HG03565 (cell line): Measurements from ENCODE around the gene PRMT7.

ENCODE experiments used
- ATAC-seq: cut with Tn5 transposase; IDR thresholded peaks from one replicate; pipeline ENCODE4 v1.9.1; 2021; ENCODE audit warnings: mild to moderate bottlenecking, moderate library complexity; ENCODE audit not compliant: unreplicated experiment

PRMT7 gene

GRCh38 chr16:68345958-68346635, 35.3 kb downstream of the PRMT7 start:
- no peak for ATAC-seq

GRCh38 chr16:68346892-68347480, 36.2 kb downstream of the PRMT7 start:
- no peak for ATAC-seq

GRCh38 chr16:68347605-68348004, 36.8 kb downstream of the PRMT7 start:
- no peak for ATAC-seq

GRCh38 chr16:68348639-68349445, 38.0 kb downstream of the PRMT7 start:
- no peak for ATAC-seq

- no peak for ATAC-seq
These were observed 39.1 kb downstream of the PRMT7 start for GRCh38 chr16:68349838-68350410.

GRCh38 chr16:68350813-68351350, 40.1 kb downstream of the PRMT7 start:
- ATAC-seq, result no peak

GRCh38 chr16:68351463-68351862, 40.6 kb downstream of the PRMT7 start:
- no peak for ATAC-seq

- ATAC-seq, result no peak
These were observed 41.2 kb downstream of the PRMT7 start for GRCh38 chr16:68351991-68352431.

- no peak for ATAC-seq
These were observed 42.5 kb downstream of the PRMT7 start for GRCh38 chr16:68353366-68353765.

GRCh38 chr16:68354816-68355215, 44.0 kb downstream of the PRMT7 start:
- no peak for ATAC-seq

GRCh38 chr16:68355447-68356248, 44.8 kb downstream of the PRMT7 start:
- ATAC-seq, result no peak

- no peak for ATAC-seq
These were observed 45.6 kb downstream of the PRMT7 start for GRCh38 chr16:68356249-68356918.

GRCh38 chr16:68356919-68357286, 46.1 kb downstream of the PRMT7 start:
- no peak for ATAC-seq

- no peak for ATAC-seq
These were observed 46.7 kb downstream of the PRMT7 start for GRCh38 chr16:68357521-68357922.

- ATAC-seq, result no peak
These were observed 47.1 kb downstream of the PRMT7 start for GRCh38 chr16:68357923-68358322.

GRCh38 chr16:68358951-68359350, 48.1 kb downstream of the PRMT7 start:
- ATAC-seq, result no peak

- no peak for ATAC-seq
These were observed 48.8 kb downstream of the PRMT7 start for GRCh38 chr16:68359398-68360191.

GRCh38 chr16:68360547-68360946, 49.7 kb downstream of the PRMT7 start:
- no peak for ATAC-seq

GRCh38 chr16:68360956-68361355, 50.1 kb downstream of the PRMT7 start:
- no peak for ATAC-seq
